MM.1S (cell line): ENCODE data around the gene BBX.

Experiments
- DNase-seq: peaks from one replicate; pipeline ENCODE4 v3.0.0-alpha.2; 2015
- H2AFZ ChIP-seq: fragments of 300-600 bp; sonication (generic); 2 replicates; pipeline ENCODE4 v1.6.0; 2016; ENCODE audit warnings: antibody characterized with exemption, low read length
- H3F3A ChIP-seq: fragments of 300-600 bp; sonication (generic); 2 replicates; pipeline ENCODE4 v1.6.1; 2016; ENCODE audit warnings: mild to moderate bottlenecking, antibody characterized with exemption, low read length, moderate library complexity, mixed read lengths; ENCODE audit not compliant: insufficient read depth
- H3K27ac ChIP-seq: fragments of 300-600 bp; sonication (generic); 2 replicates; pipeline ENCODE4 v1.5.1; 2016; ENCODE audit warnings: mild to moderate bottlenecking, low read length
- H3K27me3 ChIP-seq: fragments of 300-600 bp; sonication (generic); replicated peaks from 2 replicates; pipeline ENCODE4 v1.6.0; 2016; ENCODE audit warnings: low read length; ENCODE audit not compliant: insufficient read depth
- H3K36me3 ChIP-seq: fragments of 300-600 bp; sonication (generic); replicated peaks from 2 replicates; pipeline ENCODE4 v1.6.1; 2016; ENCODE audit warnings: mild to moderate bottlenecking, low read length, mixed read lengths; ENCODE audit not compliant: insufficient read depth
- H3K4me1 ChIP-seq: fragments of 300-600 bp; sonication (generic); 2 replicates; pipeline ENCODE4 v1.6.1; 2016; ENCODE audit warnings: low read length, mixed read lengths
- H3K4me2 ChIP-seq: fragments of 300-600 bp; sonication (generic); 2 replicates; pipeline ENCODE4 v1.6.0; 2016; ENCODE audit warnings: low read depth, low read length
- H3K4me3 ChIP-seq: fragments of 300-600 bp; sonication (generic); 2 replicates; pipeline ENCODE4 v1.5.1; 2016; ENCODE audit warnings: low read length, mixed read lengths
- H3K79me2 ChIP-seq: fragments of 300-600 bp; sonication (generic); 2 replicates; pipeline ENCODE4 v1.6.1; 2016; ENCODE audit warnings: mixed run types, low read length, mixed read lengths
- H3K9ac ChIP-seq: fragments of 300-600 bp; sonication (generic); 2 replicates; pipeline ENCODE4 v1.6.1; 2016; ENCODE audit warnings: low read length, mixed read lengths
- H3K9me2 ChIP-seq: fragments of 300-600 bp; sonication (generic); replicated peaks from 2 replicates; pipeline ENCODE4 v1.6.1; 2016; ENCODE audit warnings: mild to moderate bottlenecking, low read length, mixed read lengths; ENCODE audit not compliant: insufficient read depth
- H3K9me3 ChIP-seq: fragments of 300-600 bp; sonication (generic); replicated peaks from 2 replicates; pipeline ENCODE4 v1.6.1; 2016; ENCODE audit warnings: mild to moderate bottlenecking, low read length, mixed read lengths; ENCODE audit not compliant: insufficient read depth
- H4K20me1 ChIP-seq: fragments of 300-600 bp; sonication (generic); 2 replicates; pipeline ENCODE4 v1.6.1; 2016; ENCODE audit warnings: mild to moderate bottlenecking, low read length, moderate library complexity, mixed read lengths; ENCODE audit not compliant: insufficient read depth
- CTCF ChIP-seq: fragments of 300-600 bp; sonication (generic); IDR thresholded peaks from 2 replicates; pipeline ENCODE4 v1.5.1; 2016; ENCODE audit warnings: antibody characterized with exemption, low read length, mixed read lengths
- EZH2 ChIP-seq: fragments of 300-600 bp; sonication (generic); optimal IDR thresholded peaks from 2 replicates; pipeline ENCODE3; 2017; ENCODE audit warnings: low read depth, mild to moderate bottlenecking, antibody characterized with exemption, low read length, mixed read lengths
- EZH2phosphoT487 ChIP-seq: fragments of 300-600 bp; sonication (generic); IDR thresholded peaks from 2 replicates; pipeline ENCODE4 v1.6.1; 2018; ENCODE audit warnings: antibody characterized with exemption, low read length

Gene BBX

GRCh38 chr3:107488942-107489341 lies 33.8 kb upstream of the BBX start:
- DNase-seq = no peak
- Histone ChIP-seq H3K79me2 (no peaks in the 10 kb centered on the region), H4K20me1 (no peaks in the 10 kb centered on the region), H3K4me1 (no peaks in the 10 kb centered on the region), H3K27me3 (no peaks in the 10 kb centered on the region), H3F3A (no peaks in the 10 kb centered on the region), H3K4me2 (no peak overlapping the region), H3K9me2 (no peaks in the 10 kb centered on the region), H3K4me3 (no peak overlapping the region), H3K36me3 (no peaks in the 10 kb centered on the region), H3K27ac (no peak overlapping the region), H3K9me3 (no peaks in the 10 kb centered on the region), H3K9ac (no peak overlapping the region), H2AFZ (no peak overlapping the region)
- TF ChIP-seq EZH2phosphoT487 (no peak), CTCF (no peak), EZH2 (no peak)

GRCh38 chr3:107493134-107493533 lies 29.6 kb upstream of the BBX start:
- DNase-seq = no peak
- no peaks in the 10 kb centered on the region for H4K20me1 ChIP-seq
- no peaks in the 10 kb centered on the region for H3K4me1 ChIP-seq
- TF ChIP-seq CTCF = no peak
- TF ChIP-seq EZH2phosphoT487 = no peak
- no peak for TF ChIP-seq EZH2
- H3K9ac ChIP-seq = no peak overlapping the region
- H3F3A ChIP-seq = no peaks in the 10 kb centered on the region
- H3K9me3 ChIP-seq = no peaks in the 10 kb centered on the region
- H3K27ac ChIP-seq = no peak overlapping the region
- H3K27me3 ChIP-seq = no peaks in the 10 kb centered on the region
- H2AFZ ChIP-seq = no peak overlapping the region
- no peak overlapping the region for H3K4me3 ChIP-seq
- H3K9me2 ChIP-seq = no peaks in the 10 kb centered on the region
- no peaks in the 10 kb centered on the region for H3K36me3 ChIP-seq
- no peak overlapping the region for H3K4me2 ChIP-seq
- H3K79me2 ChIP-seq = no peaks in the 10 kb centered on the region

- Histone ChIP-seq H3F3A (no peaks in the 10 kb centered on the region), H3K79me2 (no peaks in the 10 kb centered on the region), H2AFZ (no peak overlapping the region), H3K27ac (no peak overlapping the region), H3K27me3 (no peaks in the 10 kb centered on the region), H3K36me3 (no peaks in the 10 kb centered on the region), H3K9me3 (no peaks in the 10 kb centered on the region), H3K9ac (no peak overlapping the region), H3K9me2 (no peaks in the 10 kb centered on the region), H3K4me3 (no peak overlapping the region), H3K4me1 (no peaks in the 10 kb centered on the region), H4K20me1 (no peaks in the 10 kb centered on the region), H3K4me2 (no peak overlapping the region)
- TF ChIP-seq EZH2 (no peak), EZH2phosphoT487 (no peak), CTCF (no peak)
- DNase-seq = no peak
These were observed 25.9 kb upstream of the BBX start for GRCh38 chr3:107496855-107497254.
